AG09319 (cell line): ENCODE results near the gene KCNB1.

Experiments used
- DNase-seq: peaks from one replicate; pipeline ENCODE4 v3.0.0-alpha.2; 2010; ENCODE audit warnings: low read depth; ENCODE audit errors: extremely low read depth
- CTCF ChIP-seq: IDR thresholded peaks from 2 replicates; pipeline ENCODE4 v1.5.1; 2011; ENCODE audit warnings: low read depth, mild to moderate bottlenecking, inconsistent platforms, low read length, moderate library complexity

The KCNB1 gene

GRCh38 chr20:49461894-49462620 is 20.4 kb downstream of the KCNB1 start:
- TF ChIP-seq CTCF: no peak
- DNase-seq: no peak

- DNase-seq: no peak
- TF ChIP-seq CTCF: no peak
Measured at GRCh38 chr20:49460916-49461315, 21.6 kb downstream of the KCNB1 start.

GRCh38 chr20:49460131-49460530 is 22.3 kb downstream of the KCNB1 start:
- no peak for TF ChIP-seq CTCF
- DNase-seq: no peak

GRCh38 chr20:49459684-49460083 is 22.8 kb downstream of the KCNB1 start:
- TF ChIP-seq CTCF: no peak

GRCh38 chr20:49457444-49457843 is 25.0 kb downstream of the KCNB1 start:
- no peak for TF ChIP-seq CTCF
- DNase-seq: no peak

More at GRCh38 chr20:49459684-49460083, 22.8 kb downstream of the KCNB1 start:
- no peak for DNase-seq

GRCh38 chr20:49456646-49457045 is 25.8 kb downstream of the KCNB1 start:
- TF ChIP-seq CTCF: no peak

GRCh38 chr20:49455691-49456090 is 26.8 kb downstream of the KCNB1 start:
- no peak for DNase-seq
- no peak for TF ChIP-seq CTCF

More at GRCh38 chr20:49456646-49457045, 25.8 kb downstream of the KCNB1 start:
- no peak for DNase-seq
